ENCODE data around the gene RNU7-1. TPM values are rescaled to one million over a fixed set of nuclear protein-coding genes. Genes with fewer than 3 reads are reported as not detected.

RNU7-1 gene
- total and polyA plus RNA-seq, 9 of the 15 experiments (the other 6 are each of a cell fraction or from before 2014, with no cell fraction given), result not detected

DNA sequence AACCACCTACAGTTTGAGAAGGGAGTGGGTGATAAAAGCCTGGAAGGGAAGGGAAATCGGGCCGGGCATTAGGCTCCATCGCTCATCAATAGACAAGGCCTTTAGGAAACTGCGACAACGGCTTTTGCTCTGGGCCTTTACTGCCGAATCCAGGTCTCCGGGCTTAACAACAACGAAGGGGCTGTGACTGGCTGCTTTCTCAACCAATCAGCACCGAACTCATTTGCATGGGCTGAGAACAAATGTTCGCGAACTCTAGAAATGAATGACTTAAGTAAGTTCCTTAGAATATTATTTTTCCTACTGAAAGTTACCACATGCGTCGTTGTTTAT lies 261 bp upstream of the RNU7-1 start (continued):
- TF ChIP-seq MYNN (IDR thresholded peaks at IDR 0.05) (no peak), MYNN (CRISPR knock-in tag; IDR thresholded peaks at IDR 0.05) (no peak), RBM25 (IDR thresholded peaks at IDR 0.05; ENCODE audit: low read depth, low read length, severe bottlenecking) (no peak), ZKSCAN3 (CRISPR knock-in tag; IDR thresholded peaks at IDR 0.05) (no peak), CREBBP (IDR thresholded peaks at IDR 0.05; ENCODE audit: low read depth, low read length) (no peak), ZNF780A (CRISPR knock-in tag; IDR thresholded peaks at IDR 0.05) (no peak), PML (IDR thresholded peaks at IDR 0.05; ENCODE audit: low read length) (no peak), FIP1L1 (IDR thresholded peaks at IDR 0.05; ENCODE audit: low read depth, low read length, poor library complexity, severe bottlenecking) (no peak), ZFX (CRISPR knock-in tag; IDR thresholded peaks at IDR 0.05) (peak; percentile 90), ETV6 (IDR thresholded peaks at IDR 0.05; ENCODE audit: borderline replicate concordance in 1 of 2, low read depth in 2 of 2, low read length in 1 of 2) (no peak), ETV6 (CRISPR knock-in tag; IDR thresholded peaks at IDR 0.05; ENCODE audit: borderline replicate concordance) (no peak), ATF7 (IDR thresholded peaks at IDR 0.05) (no peak), NFYB (IDR thresholded peaks at IDR 0.05; ENCODE audit: extremely low read depth, insufficient read length) (peak; percentile 56), HSF4 (CRISPR knock-in tag; IDR thresholded peaks at IDR 0.05; ENCODE audit: borderline replicate concordance) (no peak), KDM1A (IDR thresholded peaks at IDR 0.05) (0 out of 4 replicates have a peak, but pooled peaks of 1 of the 2 experiments have one; percentile 12), RFX7 (CRISPR knock-in tag; IDR thresholded peaks at IDR 0.05) (no peak), ZNF431 (CRISPR knock-in tag; IDR thresholded peaks at IDR 0.05) (no peak), MCM3 (IDR thresholded peaks at IDR 0.05) (no peak), GATAD2B (IDR thresholded peaks at IDR 0.05; ENCODE audit: borderline replicate concordance) (peak; percentile 31; the same call in 1 of the 2 replicates), U2AF2 (optimal IDR thresholded peaks at IDR 0.05; ENCODE audit: low read depth, low read length) (no peak)
- TF ChIP-seq, protein P1, sequence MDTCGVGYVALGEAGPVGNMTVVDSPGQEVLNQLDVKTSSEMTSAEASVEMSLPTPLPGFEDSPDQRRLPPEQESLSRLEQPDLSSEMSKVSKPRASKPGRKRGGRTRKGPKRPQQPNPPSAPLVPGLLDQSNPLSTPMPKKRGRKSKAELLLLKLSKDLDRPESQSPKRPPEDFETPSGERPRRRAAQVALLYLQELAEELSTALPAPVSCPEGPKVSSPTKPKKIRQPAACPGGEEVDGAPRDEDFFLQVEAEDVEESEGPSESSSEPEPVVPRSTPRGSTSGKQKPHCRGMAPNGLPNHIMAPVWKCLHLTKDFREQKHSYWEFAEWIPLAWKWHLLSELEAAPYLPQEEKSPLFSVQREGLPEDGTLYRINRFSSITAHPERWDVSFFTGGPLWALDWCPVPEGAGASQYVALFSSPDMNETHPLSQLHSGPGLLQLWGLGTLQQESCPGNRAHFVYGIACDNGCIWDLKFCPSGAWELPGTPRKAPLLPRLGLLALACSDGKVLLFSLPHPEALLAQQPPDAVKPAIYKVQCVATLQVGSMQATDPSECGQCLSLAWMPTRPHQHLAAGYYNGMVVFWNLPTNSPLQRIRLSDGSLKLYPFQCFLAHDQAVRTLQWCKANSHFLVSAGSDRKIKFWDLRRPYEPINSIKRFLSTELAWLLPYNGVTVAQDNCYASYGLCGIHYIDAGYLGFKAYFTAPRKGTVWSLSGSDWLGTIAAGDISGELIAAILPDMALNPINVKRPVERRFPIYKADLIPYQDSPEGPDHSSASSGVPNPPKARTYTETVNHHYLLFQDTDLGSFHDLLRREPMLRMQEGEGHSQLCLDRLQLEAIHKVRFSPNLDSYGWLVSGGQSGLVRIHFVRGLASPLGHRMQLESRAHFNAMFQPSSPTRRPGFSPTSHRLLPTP (IDR thresholded peaks at IDR 0.05; ENCODE audit: borderline replicate concordance, extremely low read depth, insufficient read length), result no peak
- TF ChIP-seq, protein P2, sequence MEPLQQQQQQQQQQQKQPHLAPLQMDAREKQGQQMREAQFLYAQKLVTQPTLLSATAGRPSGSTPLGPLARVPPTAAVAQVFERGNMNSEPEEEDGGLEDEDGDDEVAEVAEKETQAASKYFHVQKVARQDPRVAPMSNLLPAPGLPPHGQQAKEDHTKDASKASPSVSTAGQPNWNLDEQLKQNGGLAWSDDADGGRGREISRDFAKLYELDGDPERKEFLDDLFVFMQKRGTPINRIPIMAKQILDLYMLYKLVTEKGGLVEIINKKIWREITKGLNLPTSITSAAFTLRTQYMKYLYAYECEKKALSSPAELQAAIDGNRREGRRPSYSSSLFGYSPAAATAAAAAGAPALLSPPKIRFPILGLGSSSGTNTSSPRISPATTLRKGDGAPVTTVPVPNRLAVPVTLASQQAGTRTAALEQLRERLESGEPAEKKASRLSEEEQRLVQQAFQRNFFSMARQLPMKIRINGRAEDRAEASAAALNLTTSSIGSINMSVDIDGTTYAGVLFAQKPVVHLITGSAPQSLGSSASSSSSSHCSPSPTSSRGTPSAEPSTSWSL (CRISPR knock-in tag; IDR thresholded peaks at IDR 0.05; ENCODE audit: borderline replicate concordance), result no peak
- TF ChIP-seq, protein P3, sequence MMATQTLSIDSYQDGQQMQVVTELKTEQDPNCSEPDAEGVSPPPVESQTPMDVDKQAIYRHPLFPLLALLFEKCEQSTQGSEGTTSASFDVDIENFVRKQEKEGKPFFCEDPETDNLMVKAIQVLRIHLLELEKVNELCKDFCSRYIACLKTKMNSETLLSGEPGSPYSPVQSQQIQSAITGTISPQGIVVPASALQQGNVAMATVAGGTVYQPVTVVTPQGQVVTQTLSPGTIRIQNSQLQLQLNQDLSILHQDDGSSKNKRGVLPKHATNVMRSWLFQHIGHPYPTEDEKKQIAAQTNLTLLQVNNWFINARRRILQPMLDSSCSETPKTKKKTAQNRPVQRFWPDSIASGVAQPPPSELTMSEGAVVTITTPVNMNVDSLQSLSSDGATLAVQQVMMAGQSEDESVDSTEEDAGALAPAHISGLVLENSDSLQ (IDR thresholded peaks at IDR 0.05), result peak; percentile 97
- TF ChIP-seq, protein P4, sequence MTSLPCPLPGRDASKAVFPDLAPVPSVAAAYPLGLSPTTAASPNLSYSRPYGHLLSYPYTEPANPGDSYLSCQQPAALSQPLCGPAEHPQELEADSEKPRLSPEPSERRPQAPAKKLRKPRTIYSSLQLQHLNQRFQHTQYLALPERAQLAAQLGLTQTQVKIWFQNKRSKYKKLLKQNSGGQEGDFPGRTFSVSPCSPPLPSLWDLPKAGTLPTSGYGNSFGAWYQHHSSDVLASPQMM (CRISPR knock-in tag; IDR thresholded peaks at IDR 0.05), result no peak
- TF ChIP-seq, protein P5, sequence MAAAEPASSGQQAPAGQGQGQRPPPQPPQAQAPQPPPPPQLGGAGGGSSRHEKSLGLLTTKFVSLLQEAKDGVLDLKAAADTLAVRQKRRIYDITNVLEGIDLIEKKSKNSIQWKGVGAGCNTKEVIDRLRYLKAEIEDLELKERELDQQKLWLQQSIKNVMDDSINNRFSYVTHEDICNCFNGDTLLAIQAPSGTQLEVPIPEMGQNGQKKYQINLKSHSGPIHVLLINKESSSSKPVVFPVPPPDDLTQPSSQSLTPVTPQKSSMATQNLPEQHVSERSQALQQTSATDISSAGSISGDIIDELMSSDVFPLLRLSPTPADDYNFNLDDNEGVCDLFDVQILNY (CRISPR knock-in tag; IDR thresholded peaks at IDR 0.05), result no peak

Data from K562 (cell line).